Stomach (tissue), 4 donors: ENCODE results near the gene TEX9.

ENCODE experiments used
- CTCF ChIP-seq, 7 experiments: fragments of 450-650 bp in 4 of 7; fragments of 200-600 bp in 3 of 7; sonication (generic) in 3 of 7; IDR thresholded peaks; one replicate each; pipeline ENCODE4 v1.5.1; 2016 to 2019; ENCODE audit warnings: antibody characterized with exemption in 7 of 7, control low read depth in 2 of 7, mild to moderate bottlenecking in 1 of 7
- POLR2A ChIP-seq, 4 donors: fragments of 450-650 bp; IDR thresholded peaks; one replicate each; pipeline ENCODE4 v1.6.1; 2016; ENCODE audit warnings: antibody characterized with exemption in 4 of 4, control low read depth in 2 of 4, mild to moderate bottlenecking in 1 of 4, moderate library complexity in 1 of 4
- POLR2AphosphoS5 ChIP-seq, 3 donors: sonication (generic); formaldehyde crosslinking; IDR thresholded peaks; one replicate each; pipeline ENCODE4 v1.6.1; 2016; ENCODE audit warnings: antibody characterized with exemption in 3 of 3

GRCh38 chr15:56393277-56393676, 28.1 kb downstream of the TEX9 start:
- TF ChIP-seq CTCF (IDR thresholded peaks at IDR 0.05), result no peak
- no peak for TF ChIP-seq POLR2AphosphoS5 (IDR thresholded peaks at IDR 0.05)
- TF ChIP-seq POLR2A (IDR thresholded peaks at IDR 0.05), result no peak
